Ovary (tissue), 3 donors: ENCODE results near the gene LMF2.

ENCODE experiments used
- CTCF ChIP-seq, 3 donors: fragments of 450-650 bp in 2 of 3; fragments of 200-600 bp in 1 of 3; IDR thresholded peaks; one replicate each; pipeline versions ENCODE4 v1.5.1 to v1.8.0; 2016 to 2022; ENCODE audit warnings: antibody characterized with exemption in 3 of 3, mild to moderate bottlenecking in 1 of 3
- POLR2A ChIP-seq: fragments of 450-650 bp; IDR thresholded peaks from one replicate; pipeline ENCODE4 v1.6.1; 2017; ENCODE audit warnings: antibody characterized with exemption, mild to moderate bottlenecking, moderate library complexity
- donor health status: DM: no; HTN: no; CAD: no.

GRCh38 chr22:50454556-50455075, 52.9 kb downstream of the LMF2 start:
- TF ChIP-seq CTCF (IDR thresholded peaks at IDR 0.05) (no peak), POLR2A (no peak)
